ENCODE results near the gene STX4.

- no peak for TF ChIP-seq CTCF (IDR thresholded peaks at IDR 0.05 in 2 of 3, conservative IDR thresholded peaks at IDR 0.05 in 1 of 3; ENCODE audit: borderline replicate concordance in 1 of 3, insufficient read depth in 1 of 3, low read depth in 2 of 3, low read length in 2 of 3)
- TF ChIP-seq EZH2phosphoT487 (IDR thresholded peaks at IDR 0.05; ENCODE audit: borderline replicate concordance), result no peak
- TF ChIP-seq MAX (IDR thresholded peaks at IDR 0.05), result no peak
- TF ChIP-seq EZH2 (IDR thresholded peaks at IDR 0.05), result no peak
- TF ChIP-seq REST (IDR thresholded peaks at IDR 0.05; ENCODE audit: low read depth), result no peak
- TF ChIP-seq CEBPB (IDR thresholded peaks at IDR 0.05; ENCODE audit: low read depth), result no peak
- TF ChIP-seq POLR2A (IDR thresholded peaks at IDR 0.05; ENCODE audit: borderline replicate concordance, extremely low read depth, insufficient read depth, insufficient read length), result no peak
- no peak for TF ChIP-seq TCF7L2 (IDR thresholded peaks at IDR 0.05; ENCODE audit: borderline replicate concordance, extremely low read depth, insufficient read depth, insufficient read length)
- no peak for TF ChIP-seq EGR1 (IDR thresholded peaks at IDR 0.05; ENCODE audit: low read depth)
- TF ChIP-seq FOSL1 (IDR thresholded peaks at IDR 0.05; ENCODE audit: low read depth), result no peak
- no peak for TF ChIP-seq POLR2AphosphoS5 (IDR thresholded peaks at IDR 0.05; ENCODE audit: low read depth, low read length)
- TF ChIP-seq SIN3A (IDR thresholded peaks at IDR 0.05; ENCODE audit: low read depth), result no peak
- no peak for TF ChIP-seq SP1 (IDR thresholded peaks at IDR 0.05; ENCODE audit: low read depth)
- no peak for TF ChIP-seq JUND (IDR thresholded peaks at IDR 0.05)
These were observed 46.8 kb downstream of the STX4 start for GRCh38 chr16:31080035-31080629.
